Endothelial cell of umbilical vein (primary cell): ENCODE data around the gene PRKCB. TPM values are rescaled to one million over a fixed set of nuclear protein-coding genes. Genes with fewer than 3 reads are reported as not detected.

Experiments
- BruUV-seq: library from RNA; stranded (reverse); fragments of 400-500 nt; replicated peaks from 2 replicates; lab custom pipeline; 2021; lab: Mats Ljungman, UMichigan
- CTCF ChIA-PET: fragments of 300-600, 350-600 bp; sonication (Branson Sonifier 250); formaldehyde crosslinking; loops from one replicate; lab custom pipeline; 2021; ENCODE audit warnings: antibody characterized with exemption, inconsistent platforms; lab: Charles Lee
- POLR2A ChIA-PET: fragments of 300-600, 350-600 bp; sonication (Branson Sonifier 250); formaldehyde crosslinking; loops from one replicate; lab custom pipeline; 2021; ENCODE audit warnings: antibody characterized with exemption, inconsistent platforms; lab: Charles Lee
- DNase-seq: peaks from one replicate; pipeline ENCODE4 v3.0.0-alpha.2; 2011; ENCODE audit warnings: low read depth, low spot score
- FAIRE-seq: peaks from 2 replicates; lab custom pipeline; 2011; peaks lifted over from hg19 to GRCh38; lab: Jason Lieb, UNC
- H2AFZ ChIP-seq: 2 replicates; pipeline ENCODE4 v1.6.0; 2012; ENCODE audit warnings: low read depth, low read length, control low read depth, inconsistent platforms
- H3K27ac ChIP-seq: 2 replicates; pipeline ENCODE4 v1.5.1; 2011; ENCODE audit warnings: low read depth, mild to moderate bottlenecking, control low read depth, low read length, moderate library complexity; ENCODE audit not compliant: insufficient read depth
- H3K27me3 ChIP-seq, 2 experiments: 2 replicates each; pipeline versions ENCODE4 v1.6.0 to v1.6.1; 2011; ENCODE audit warnings: low read length in 2 of 2, mixed read lengths in 1 of 2; ENCODE audit not compliant: control insufficient read depth in 2 of 2, insufficient read depth in 2 of 2
- H3K36me3 ChIP-seq, 2 experiments: 2 replicates in 1 of 2; 3 replicates in 1 of 2; pipeline ENCODE4 v1.5.1; 2011; ENCODE audit warnings: low read length in 2 of 2, mild to moderate bottlenecking in 1 of 2, moderate library complexity in 1 of 2; ENCODE audit not compliant: control insufficient read depth in 2 of 2, insufficient read depth in 2 of 2; ENCODE audit errors: extremely low read depth in 1 of 2
- H3K4me1 ChIP-seq: 3 replicates; pipeline ENCODE4 v1.5.1; 2011; ENCODE audit warnings: mild to moderate bottlenecking, low read length; ENCODE audit not compliant: control insufficient read depth, insufficient read depth; ENCODE audit errors: extremely low read depth
- H3K4me2 ChIP-seq: 2 replicates; pipeline ENCODE4 v1.6.1; 2011; ENCODE audit warnings: low read length, control low read depth, mixed read lengths; ENCODE audit not compliant: insufficient read depth
- H3K4me3 ChIP-seq, 3 experiments: fragments of 200-600 bp in 1 of 3; sonication (generic), shearing (Covaris generic) in 1 of 3; replicated peaks in 1 of 3; 2 replicates each; pipeline ENCODE4 v1.5.1; 2011 to 2016; ENCODE audit warnings: control low read depth in 3 of 3, low read length in 3 of 3, mild to moderate bottlenecking in 2 of 3, inconsistent platforms in 1 of 3, low read depth in 1 of 3, moderate library complexity in 1 of 3; ENCODE audit not compliant: insufficient read depth in 1 of 3
- H3K79me2 ChIP-seq: 2 replicates; pipeline ENCODE4 v1.6.0; 2012; ENCODE audit warnings: low read length, inconsistent platforms; ENCODE audit not compliant: control insufficient read depth, insufficient read depth
- H3K9ac ChIP-seq: replicated peaks from 2 replicates; pipeline ENCODE3; 2011; ENCODE audit warnings: low read length, control low read depth; ENCODE audit not compliant: insufficient read depth; ENCODE audit errors: extremely low read depth
- H3K9me1 ChIP-seq: replicated peaks from 3 replicates; pipeline ENCODE4 v1.6.0; 2011; ENCODE audit warnings: mild to moderate bottlenecking, low read length; ENCODE audit not compliant: control insufficient read depth, insufficient read depth; ENCODE audit errors: extremely low read depth
- H3K9me3 ChIP-seq: replicated peaks from 2 replicates; pipeline ENCODE4 v1.5.1; 2012; ENCODE audit warnings: low read length, inconsistent platforms; ENCODE audit not compliant: control insufficient read depth, insufficient read depth
- H4K20me1 ChIP-seq: replicated peaks from 2 replicates; pipeline ENCODE3; 2011; ENCODE audit warnings: mild to moderate bottlenecking, low read length; ENCODE audit not compliant: control insufficient read depth, insufficient read depth; ENCODE audit errors: extremely low read depth
- EZH2 ChIP-seq: IDR thresholded peaks from 2 replicates; pipeline ENCODE4 v1.6.1; 2012; ENCODE audit warnings: borderline replicate concordance, low read depth, mild to moderate bottlenecking, moderate library complexity, low read length, inconsistent platforms; ENCODE audit not compliant: severe bottlenecking
- FOS ChIP-seq: IDR thresholded peaks from 2 replicates; pipeline ENCODE4 v1.6.1; 2011; ENCODE audit warnings: mild to moderate bottlenecking, low read length, moderate library complexity, borderline replicate concordance; ENCODE audit not compliant: insufficient read depth
- GATA2 ChIP-seq: IDR thresholded peaks from 2 replicates; pipeline ENCODE4 v1.7.0; 2011; ENCODE audit warnings: low read depth, mild to moderate bottlenecking, moderate library complexity, mixed read lengths, low read length; ENCODE audit not compliant: insufficient read length, insufficient read depth
- JUN ChIP-seq: IDR thresholded peaks from 2 replicates; pipeline ENCODE4 v1.6.1; 2011; ENCODE audit warnings: borderline replicate concordance, low read depth; ENCODE audit not compliant: insufficient read length, insufficient read depth
- MAX ChIP-seq: IDR thresholded peaks from 2 replicates; pipeline ENCODE4 v1.6.1; 2011; ENCODE audit not compliant: insufficient read depth, insufficient read length
- MYC ChIP-seq: IDR thresholded peaks from one replicate; pipeline ENCODE4 v1.6.1; 2011; ENCODE audit warnings: mild to moderate bottlenecking, low read depth, low read length
- POLR2A ChIP-seq: IDR thresholded peaks from 2 replicates; pipeline ENCODE4 v1.6.1; 2012; ENCODE audit warnings: low read depth, mild to moderate bottlenecking, control low read depth, low read length
- POLR2AphosphoS5 ChIP-seq: IDR thresholded peaks from 2 replicates; pipeline ENCODE4 v1.6.1; 2012; ENCODE audit warnings: low read depth, mild to moderate bottlenecking, control low read depth, low read length, moderate library complexity; ENCODE audit not compliant: insufficient read depth
- dilution Hi-C: fragments of 300-500 bp; cut with MboI; formaldehyde crosslinking; loops from one replicate; pipeline ENCODE4 v1.15.0; 2019; ENCODE audit warnings: low sequenced_read_pairs; ENCODE audit not compliant: extremely low pct_ligation_motif_present
- intact Hi-C: fragments of 100-400 bp; cut with micrococcal nuclease; formaldehyde crosslinking; loops from one replicate; pipeline ENCODE4 v1.10.0; 2022
- polyA plus RNA-seq, 4 experiments: library from polyadenylated mRNA; depleted of rRNA in 3 of 4; stranded (reverse) in 3 of 4; unstranded in 1 of 4; fragments of >200 nt; gene quantifications; 2 replicates each; pipeline versions ENCODE4 v1.2.1 to v1.2.3, GENCODE V29; 2011 to 2012; ENCODE audit warnings: missing spikeins in 1 of 4
- total RNA-seq: library from RNA; stranded (reverse); gene quantifications from 2 replicates; pipeline ENCODE4 v1.2.3, GENCODE V29; 2021
- TF ChIP-seq, protein P1 (sequence below), 2 donors: IDR thresholded peaks; 1 replicate in 1 of 2; 2 replicates in 1 of 2; pipeline ENCODE4 v1.5.1; 2011; ENCODE audit warnings: low read length in 2 of 2, mild to moderate bottlenecking in 2 of 2, moderate library complexity in 2 of 2, control low read depth in 1 of 2, inconsistent platforms in 1 of 2, low read depth in 1 of 2; ENCODE audit not compliant: insufficient read depth in 1 of 2; ENCODE audit errors: extremely low read depth in 1 of 2

Gene PRKCB
- total and polyA plus RNA-seq, 2 donors (not counting 3 experiments of a cell fraction or from before 2014, with no cell fraction given) = 0.01 TPM; not detected in 1

- Histone ChIP-seq H3K9me3 (no peaks in the 10 kb centered on the region), H3K36me3 (no peaks in the 10 kb centered on the region), H3K4me3 (no peak overlapping the region), H4K20me1 (no peaks in the 10 kb centered on the region), H3K4me1 (no peaks in the 10 kb centered on the region), H3K27me3 (no peaks in the 10 kb centered on the region), H3K9ac (no peak overlapping the region), H2AFZ (no peak overlapping the region), H3K79me2 (no peaks in the 10 kb centered on the region), H3K9me1 (no peaks in the 10 kb centered on the region), H3K4me2 (no peak overlapping the region), H3K27ac (no peak overlapping the region)
- ChIA-PET CTCF (no interaction called here), POLR2A (no interaction called here)
- DNase-seq (no peak), FAIRE-seq (no peak)
- no TSS peak for BruUV-seq
- dilution Hi-C loops = no loop called here
- intact Hi-C loops = no loop called here
- no peak for TF ChIP-seq POLR2AphosphoS5
- TF ChIP-seq JUN = no peak
- no peak for TF ChIP-seq FOS
- TF ChIP-seq, protein P1, sequence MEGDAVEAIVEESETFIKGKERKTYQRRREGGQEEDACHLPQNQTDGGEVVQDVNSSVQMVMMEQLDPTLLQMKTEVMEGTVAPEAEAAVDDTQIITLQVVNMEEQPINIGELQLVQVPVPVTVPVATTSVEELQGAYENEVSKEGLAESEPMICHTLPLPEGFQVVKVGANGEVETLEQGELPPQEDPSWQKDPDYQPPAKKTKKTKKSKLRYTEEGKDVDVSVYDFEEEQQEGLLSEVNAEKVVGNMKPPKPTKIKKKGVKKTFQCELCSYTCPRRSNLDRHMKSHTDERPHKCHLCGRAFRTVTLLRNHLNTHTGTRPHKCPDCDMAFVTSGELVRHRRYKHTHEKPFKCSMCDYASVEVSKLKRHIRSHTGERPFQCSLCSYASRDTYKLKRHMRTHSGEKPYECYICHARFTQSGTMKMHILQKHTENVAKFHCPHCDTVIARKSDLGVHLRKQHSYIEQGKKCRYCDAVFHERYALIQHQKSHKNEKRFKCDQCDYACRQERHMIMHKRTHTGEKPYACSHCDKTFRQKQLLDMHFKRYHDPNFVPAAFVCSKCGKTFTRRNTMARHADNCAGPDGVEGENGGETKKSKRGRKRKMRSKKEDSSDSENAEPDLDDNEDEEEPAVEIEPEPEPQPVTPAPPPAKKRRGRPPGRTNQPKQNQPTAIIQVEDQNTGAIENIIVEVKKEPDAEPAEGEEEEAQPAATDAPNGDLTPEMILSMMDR (IDR thresholded peaks at IDR 0.05; ENCODE audit: extremely low read depth in 1 of 2, insufficient read depth in 1 of 2, low read depth in 1 of 2, low read length in 2 of 2) = no peak
- no peak for TF ChIP-seq EZH2
- no peak for TF ChIP-seq GATA2
- TF ChIP-seq POLR2A = no peak
- no peak for TF ChIP-seq MAX
- no peak for TF ChIP-seq MYC
Measured at GRCh38 chr16:23940111-23940510, 104.3 kb downstream of the PRKCB start.
